Stimulated activated CD4-positive, alpha-beta T cell treated with anti-CD3 and anti-CD28 coated beads, Interleukin-4, amount 100 ng/mL, for 1 hour (primary cell): ENCODE data around the gene TMEM247.

Experiments used
- DNase-seq: peaks from one replicate; pipeline ENCODE4 v3.0.0-alpha.2; 2020

The TMEM247 gene

DNA sequence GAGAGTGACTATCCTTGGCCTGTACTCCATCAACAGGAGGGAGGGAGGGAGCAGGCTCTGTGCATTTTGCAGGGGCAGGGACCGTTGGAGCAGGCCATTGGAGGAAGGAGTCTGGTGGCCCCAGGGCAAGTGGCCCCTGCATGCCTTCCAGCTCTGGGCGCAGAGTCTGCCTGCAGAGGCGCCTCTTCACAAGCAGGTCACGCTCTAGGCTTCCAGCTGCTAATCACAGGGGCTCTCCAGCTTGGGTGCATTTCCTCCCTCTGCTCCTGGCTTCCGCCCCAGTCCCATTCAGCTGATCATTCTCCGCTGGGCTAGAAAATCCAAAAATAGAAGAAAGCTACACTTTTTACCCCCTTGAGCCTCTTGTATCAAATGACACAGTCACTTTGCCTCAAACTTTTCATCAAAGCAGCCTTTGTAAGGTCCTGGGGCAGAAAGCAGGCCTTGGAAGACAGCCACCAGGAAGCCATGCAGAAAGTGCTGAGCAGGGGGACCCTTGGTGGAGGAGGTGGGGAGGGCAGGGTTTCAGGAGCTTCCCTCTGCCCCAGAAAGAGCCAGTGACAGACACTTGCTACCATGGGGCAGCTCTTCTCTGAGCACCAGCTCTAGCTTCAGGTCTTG lies 11.3 kb downstream of the TMEM247 start:
- DNase-seq = no peak

- DNase-seq = no peak
These were observed 12.9 kb downstream of the TMEM247 start for GRCh38 chr2:46492301-46492700.

GRCh38 chr2:46493241-46493970 lies 14.0 kb downstream of the TMEM247 start:
- no peak for DNase-seq

DNA sequence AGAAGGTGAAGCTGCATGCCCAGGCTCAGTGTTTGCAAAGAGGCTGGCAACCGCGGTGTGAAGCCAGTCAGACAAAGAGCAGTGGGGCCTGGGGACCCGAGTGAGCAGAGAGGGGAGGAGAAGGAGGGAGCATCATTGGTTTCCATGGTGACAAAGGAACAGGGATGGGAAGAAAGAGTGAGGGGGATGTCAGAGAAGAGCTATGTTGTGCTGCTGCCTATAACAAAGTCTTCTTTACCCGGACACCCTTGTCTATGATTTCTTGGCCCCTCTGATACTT lies 14.5 kb downstream of the TMEM247 start:
- no peak for DNase-seq

DNA sequence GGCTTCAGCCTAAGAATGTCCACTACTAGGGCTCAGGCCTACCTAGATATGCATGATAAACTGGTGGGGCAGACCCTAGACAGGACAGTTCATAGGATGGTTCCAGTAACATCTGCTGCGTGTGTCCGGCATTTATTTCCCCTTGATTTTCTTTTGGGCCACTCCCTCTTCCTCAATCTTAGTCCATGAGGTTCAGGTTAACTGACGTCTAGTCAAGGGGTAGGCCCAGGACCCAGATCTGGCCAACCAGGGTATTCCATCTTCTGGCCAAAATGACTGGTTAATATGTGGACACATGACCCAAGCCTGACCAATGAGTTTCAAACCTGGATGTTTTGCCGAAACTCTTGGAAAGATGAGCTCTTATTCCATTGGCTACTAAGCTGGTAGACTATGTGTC lies 15.2 kb downstream of the TMEM247 start:
- no peak for DNase-seq

DNA sequence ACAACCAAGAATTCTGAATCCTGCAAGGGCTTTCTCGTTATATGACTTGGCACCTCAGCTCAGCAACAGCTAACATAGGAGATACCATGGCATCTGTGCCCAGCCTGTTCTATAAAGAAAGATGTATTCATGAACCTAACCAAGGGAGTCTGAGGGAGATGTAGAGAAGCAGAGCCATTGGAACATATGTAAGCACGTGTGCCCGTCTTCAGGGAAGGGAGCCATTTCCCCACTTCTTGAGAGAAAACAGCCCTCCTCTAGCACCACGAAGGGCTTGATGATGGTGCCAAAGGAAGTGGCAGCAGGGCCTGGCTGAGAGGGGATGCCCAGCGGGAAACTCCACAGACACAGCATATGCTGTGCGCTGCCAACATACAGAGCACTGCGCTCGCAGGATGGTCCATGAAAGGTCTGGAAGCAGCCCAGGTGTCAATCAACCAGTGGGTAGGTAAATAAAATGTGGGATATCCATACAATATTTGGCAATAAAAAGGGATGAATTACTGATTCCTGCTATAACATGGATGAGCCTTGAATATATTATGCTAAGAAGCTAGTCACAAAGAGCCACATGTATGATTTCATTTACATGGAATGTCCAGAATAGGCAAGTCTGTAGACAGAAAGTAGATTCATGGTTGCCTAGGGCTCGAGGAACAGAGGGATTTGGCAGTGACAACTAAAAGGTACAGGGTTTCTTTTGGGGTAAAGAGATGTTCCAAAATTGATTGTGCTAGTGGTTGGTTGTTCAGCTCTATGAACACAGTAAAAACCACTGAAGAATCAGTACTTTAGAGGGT lies 16.1 kb downstream of the TMEM247 start:
- DNase-seq = no peak

- DNase-seq = no peak
These were observed 18.4 kb downstream of the TMEM247 start for GRCh38 chr2:46497766-46498165.

GRCh38 chr2:46498681-46499080 lies 19.3 kb downstream of the TMEM247 start:
- no peak for DNase-seq

DNA sequence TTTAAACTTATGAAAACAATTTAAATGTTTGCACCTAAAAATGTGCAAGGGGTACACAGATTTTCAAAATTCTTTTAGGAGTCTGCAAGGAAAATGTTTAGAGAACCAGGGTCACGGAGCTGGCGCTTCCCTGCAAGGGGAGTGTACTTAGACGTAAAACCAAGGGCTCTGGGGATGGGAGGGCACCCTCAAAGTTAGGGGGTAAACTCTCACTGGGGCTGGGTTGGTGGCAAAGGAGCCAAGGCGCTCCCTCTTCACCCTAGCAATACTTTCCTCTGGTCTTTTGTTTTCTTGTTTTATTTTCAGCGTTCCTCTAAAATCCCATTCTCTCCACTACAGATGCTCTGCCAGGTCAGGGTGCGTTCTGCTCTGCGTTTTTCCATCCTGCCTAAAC lies 20.0 kb downstream of the TMEM247 start:
- no peak for DNase-seq

GRCh38 chr2:46500801-46501200 lies 21.4 kb downstream of the TMEM247 start:
- DNase-seq = no peak

DNA sequence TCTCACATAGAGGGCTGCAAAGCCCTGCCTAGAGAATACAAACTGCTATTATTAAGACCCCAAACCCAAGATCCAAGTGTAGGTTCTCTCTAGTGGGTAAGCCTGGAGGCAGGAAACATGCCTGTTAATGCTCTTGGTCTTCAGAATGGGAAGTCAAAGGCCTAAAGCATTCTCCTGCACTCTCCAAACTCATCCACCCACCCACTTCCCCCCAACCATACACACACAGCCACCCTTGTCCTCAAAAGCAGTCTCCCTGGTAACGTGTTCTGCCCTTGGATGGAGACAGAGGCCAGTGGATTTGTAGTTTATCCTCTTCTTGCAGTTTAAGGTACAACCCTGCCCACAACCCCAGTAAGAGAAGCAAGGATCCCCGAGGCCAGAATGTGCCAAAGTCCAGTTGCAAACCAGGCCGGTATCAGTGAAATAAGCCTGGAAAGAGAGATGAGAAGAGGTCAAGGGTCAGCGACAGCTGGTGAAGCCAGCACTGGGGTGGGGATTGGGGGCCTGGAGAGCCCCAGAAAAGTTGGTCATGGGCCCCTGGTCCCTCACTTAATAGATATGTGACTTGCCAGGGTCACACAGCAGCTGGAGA lies 23.0 kb downstream of the TMEM247 start:
- DNase-seq = no peak

GRCh38 chr2:46503686-46504085 lies 24.3 kb downstream of the TMEM247 start:
- DNase-seq = no peak

DNA sequence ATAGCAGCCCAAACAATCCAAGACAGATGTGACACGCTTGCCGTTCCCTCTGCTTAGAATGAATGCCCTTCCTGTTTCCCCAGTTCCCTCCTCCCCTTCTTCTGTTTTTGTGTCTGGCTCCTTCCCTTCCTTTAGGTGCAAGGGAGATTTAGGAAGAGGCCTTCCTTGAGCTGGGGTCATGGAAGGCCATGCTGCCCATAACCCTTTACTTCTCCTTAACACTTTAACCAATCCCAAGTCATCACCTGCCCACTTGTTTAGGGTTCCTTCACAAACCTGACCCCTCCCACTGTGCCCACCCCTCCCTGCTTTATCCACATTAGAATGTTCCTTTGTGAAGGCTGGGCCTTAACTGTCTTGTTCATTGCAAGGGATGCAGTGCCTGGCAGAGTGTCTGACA lies 24.9 kb downstream of the TMEM247 start:
- DNase-seq = no peak

DNA sequence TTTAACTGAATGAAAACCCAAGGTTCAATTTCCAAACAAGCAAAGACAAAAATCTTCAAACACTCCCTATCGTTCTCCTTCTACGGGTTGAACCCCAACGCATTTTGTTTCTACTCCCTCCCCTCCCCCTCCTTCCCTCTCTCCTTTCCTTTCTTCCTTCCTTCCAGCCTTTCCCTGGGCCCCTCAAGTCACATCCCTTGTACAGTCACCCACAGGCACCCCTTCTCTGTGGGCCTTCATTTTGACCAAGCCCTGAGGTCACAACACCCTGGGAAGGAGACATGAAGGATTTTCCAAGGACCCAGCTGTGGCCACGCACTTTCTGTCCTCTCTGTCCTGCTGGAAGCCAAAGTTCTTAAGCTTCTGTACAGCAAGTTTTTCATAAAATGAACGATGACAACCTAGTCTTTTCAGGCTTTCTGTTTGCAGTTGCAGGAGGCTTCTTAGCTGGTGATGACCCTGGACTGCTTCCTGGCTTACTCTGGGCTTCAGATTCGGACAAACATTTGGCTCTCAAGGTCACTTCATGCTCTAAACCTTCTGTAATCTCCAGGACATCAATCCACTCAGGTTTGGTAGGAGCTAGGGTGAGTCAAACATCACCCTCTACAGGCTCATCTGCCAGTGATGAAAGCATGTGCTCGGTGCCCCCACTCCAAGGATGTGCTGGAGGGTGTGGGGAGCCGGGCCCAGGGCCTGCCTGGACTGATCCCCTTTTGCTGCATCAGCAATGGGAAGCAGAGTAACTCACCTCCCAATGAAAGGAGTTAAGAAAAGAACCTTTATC lies 25.5 kb downstream of the TMEM247 start:
- no peak for DNase-seq

DNA sequence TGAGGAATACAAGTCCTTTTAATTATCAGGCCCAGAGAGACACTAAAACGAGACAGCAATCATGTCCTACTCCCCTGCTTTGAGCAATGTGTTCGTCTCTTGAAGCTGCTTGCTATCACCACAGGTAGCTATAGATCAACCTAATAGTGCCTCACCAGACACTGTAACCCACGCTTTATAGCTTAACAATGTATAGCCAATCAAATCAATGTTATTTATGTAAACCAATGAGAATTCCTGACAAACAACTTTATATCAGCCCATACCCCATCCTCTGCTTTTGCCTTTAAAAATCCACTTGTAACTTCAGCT lies 26.1 kb downstream of the TMEM247 start:
- no peak for DNase-seq

DNA sequence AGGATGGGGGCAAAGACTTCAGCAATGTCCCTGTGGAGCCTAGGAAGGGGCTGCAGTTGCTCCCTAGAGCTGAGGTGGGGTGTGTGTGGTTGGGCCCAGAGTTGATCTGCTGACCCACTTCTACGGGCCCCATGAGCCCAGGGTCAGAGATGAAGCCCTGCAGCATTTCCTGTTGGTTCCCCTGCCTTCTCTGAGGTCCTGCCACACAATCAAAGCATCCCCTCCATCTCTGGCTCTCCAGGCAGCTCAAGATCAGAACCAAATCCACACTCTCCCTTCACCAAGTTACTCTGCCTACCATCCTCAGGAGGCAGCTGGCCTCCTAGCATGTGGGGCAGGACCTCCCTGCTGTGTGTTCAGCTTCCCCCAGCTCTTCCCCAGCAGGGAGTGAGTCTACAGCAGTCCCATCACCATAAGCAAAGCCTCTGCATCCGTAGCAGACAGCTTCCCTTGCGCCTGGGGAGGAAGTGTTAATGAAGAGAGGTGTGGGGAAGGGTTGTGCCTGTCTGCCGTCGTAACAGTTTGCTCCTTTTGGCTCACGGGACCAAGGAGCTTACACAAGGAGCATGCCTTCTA lies 26.9 kb downstream of the TMEM247 start:
- DNase-seq = no peak

DNA sequence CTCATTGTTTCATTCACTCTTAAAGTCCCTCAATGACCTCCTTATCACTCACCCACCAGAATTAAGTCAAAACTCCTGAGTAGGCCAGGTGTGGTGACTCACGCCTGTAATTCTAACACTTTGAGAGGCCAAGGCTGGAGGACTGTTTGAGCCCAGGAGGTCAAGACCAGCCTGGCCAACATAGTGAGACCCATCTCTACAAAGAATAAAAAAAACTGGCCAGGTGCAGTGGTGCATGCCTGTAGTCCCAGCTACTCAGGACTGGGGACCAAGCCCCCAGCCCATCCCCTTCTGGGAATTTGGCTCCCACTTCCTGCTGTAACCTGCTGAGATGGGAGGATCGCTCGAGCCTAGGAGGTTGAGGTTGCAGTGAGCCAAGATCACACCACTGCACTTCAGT lies 28.9 kb downstream of the TMEM247 start:
- DNase-seq = no peak

DNA sequence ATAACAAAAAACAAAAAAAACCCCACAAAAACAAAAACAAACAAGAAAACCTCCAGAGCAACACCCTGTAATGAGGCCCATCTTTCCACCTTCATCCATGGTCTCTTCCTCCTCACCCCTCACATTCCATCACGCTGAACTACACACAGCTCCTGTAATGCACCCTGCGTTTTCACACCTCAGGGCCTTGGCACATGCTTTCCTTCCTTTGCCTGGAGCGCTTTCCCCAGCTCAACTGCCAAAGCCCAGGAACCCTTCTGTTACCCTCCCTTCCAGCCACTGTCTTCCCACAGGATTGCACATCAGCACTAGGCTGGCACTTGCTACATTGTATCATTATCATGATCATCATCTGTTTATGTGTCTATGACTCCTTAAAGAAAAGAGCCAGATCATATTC lies 29.4 kb downstream of the TMEM247 start:
- no peak for DNase-seq

GRCh38 chr2:46509804-46510203 lies 30.4 kb downstream of the TMEM247 start:
- DNase-seq = no peak

- DNase-seq = no peak
These were observed 31.3 kb downstream of the TMEM247 start for GRCh38 chr2:46510598-46511177.

DNA sequence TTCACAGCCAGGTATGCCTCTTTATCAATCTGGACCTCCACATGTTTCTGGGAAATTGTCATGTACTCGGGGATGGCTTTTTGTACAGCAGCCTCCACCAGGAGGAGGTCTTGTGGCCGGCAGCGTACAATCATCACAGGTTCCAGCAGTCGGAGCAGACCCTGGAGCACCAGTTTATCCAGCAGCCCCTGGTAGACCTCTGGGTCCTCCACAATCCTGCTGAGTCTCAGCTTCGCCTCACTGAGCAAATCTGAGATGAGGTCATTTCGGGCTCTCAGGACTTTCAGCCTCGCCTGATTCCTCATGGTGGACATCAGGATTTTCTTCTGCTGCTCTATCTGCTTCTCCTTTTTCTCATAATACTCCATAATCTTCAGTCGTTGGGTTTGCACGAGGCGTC lies 32.8 kb downstream of the TMEM247 start:
- DNase-seq = no peak

DNA sequence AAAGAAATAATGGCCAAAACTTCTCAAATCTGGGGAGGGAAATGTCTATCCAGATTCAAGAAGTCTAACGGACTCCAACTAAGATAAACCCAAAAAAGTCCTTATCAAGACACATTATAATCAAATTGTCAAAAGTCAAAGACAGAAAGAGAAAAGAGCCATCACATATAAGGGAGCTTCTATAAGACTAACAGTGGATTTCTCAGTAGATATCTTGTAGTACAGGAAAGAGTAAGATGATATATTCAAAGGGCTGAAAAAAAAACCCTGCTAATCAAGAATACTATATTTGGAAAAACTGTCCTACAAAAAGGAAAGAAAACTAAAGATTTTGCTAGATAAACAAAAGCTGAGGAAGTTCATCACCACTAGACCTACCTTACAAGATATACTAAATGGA lies 35.4 kb downstream of the TMEM247 start:
- no peak for DNase-seq

DNA sequence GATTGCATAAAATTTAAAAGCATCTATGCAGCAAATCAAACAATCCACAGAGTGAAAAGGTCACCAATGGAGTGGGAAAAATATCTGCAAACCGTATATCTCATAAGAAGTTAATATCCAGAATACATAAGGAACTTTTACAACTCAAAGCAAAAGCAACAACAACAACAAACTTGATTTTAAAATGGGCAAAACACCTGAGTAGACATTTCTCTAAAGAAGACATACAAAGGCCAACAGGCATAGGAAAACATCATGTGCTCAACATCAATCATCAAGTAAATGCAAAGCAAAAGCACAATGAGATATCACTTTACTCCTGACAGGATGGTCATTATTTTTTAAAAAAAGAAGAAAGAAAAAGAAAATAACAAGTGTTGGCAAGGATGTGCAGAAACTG lies 38.1 kb downstream of the TMEM247 start:
- DNase-seq = no peak
